Activated CD4-positive, alpha-beta T cell treated with anti-CD3 and anti-CD28 coated beads, Interleukin-2, amount 50 U/mL, for 48 hours (primary cell): Measurements from ENCODE around the gene TRMT1.

ENCODE experiments used
- DNase-seq, 2 experiments: peaks; one replicate each; pipeline ENCODE4 v3.0.0-alpha.2; 2020

Gene TRMT1

GRCh38 chr19:13069415-13070359, 46.9 kb downstream of the TRMT1 start:
- DNase-seq: no peak

- DNase-seq: no peak
Measured at GRCh38 chr19:13068085-13068846, 48.3 kb downstream of the TRMT1 start.

DNA sequence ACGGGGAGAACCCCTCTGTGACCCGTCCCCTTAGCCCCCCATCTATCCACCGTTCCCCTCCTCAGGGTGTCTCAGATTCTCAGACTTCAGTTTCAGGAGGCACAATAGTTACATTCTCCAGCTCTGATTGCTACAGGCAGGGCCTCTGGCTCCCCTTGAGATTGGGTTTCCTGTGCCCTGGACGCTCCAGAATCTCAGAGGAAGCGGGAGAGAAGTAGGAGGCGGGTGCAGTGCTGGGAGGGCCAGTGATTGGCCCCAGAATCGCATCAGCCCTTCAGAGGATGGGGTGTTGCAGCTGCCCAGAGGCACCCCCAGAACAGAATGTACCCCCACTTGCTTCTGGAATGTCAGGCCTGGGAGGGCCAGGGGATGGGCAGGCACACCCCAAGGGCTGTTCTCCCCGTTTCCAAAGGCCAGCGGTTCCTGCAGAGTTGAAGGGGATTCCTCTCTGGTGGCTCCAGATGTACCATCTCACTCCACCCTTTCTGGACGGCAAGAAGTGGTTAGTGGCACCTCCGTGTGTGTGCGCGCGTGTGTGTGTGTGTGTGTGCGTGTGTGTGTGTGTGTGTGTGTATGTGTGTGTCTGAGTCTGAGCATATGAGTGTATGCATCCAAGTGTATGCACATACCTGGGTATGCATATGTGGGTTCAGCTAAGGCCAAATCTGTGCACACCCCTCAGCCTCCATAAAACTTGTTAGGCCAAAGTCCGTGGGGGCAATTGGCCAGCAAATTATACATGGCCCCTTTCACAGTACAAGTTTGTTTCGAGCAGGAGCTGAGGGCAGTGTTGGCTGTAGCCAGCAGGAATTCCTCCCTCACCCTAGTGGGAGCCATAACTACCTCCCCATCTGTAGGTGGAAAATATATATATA, 49.4 kb downstream of the TRMT1 start:
- DNase-seq: no peak

GRCh38 chr19:13066226-13066625, 50.3 kb downstream of the TRMT1 start:
- DNase-seq: no peak

GRCh38 chr19:13064092-13064489, 52.4 kb downstream of the TRMT1 start:
- no peak for DNase-seq

GRCh38 chr19:13063461-13064091, 53.0 kb downstream of the TRMT1 start:
- DNase-seq: no peak

DNA sequence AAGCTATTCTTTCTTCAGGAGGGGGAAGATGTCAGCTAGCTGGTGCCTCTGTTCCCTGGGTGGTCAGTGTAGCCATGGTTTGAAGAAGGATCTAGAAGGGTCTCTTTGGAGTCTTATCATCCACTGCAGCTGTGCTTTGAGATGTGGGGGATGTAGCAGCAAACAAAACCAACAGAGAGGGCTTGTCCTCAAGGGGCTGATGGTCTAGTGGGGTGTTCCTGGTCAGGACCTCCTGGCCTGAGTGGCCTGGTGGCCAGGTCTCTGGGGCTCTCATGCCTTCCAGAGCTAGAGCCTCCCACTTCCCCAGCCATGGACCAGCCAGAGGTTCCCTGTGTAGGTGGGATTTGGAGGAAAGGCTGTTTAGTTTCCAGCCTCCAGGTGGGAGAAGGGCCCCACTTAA, 54.2 kb downstream of the TRMT1 start:
- DNase-seq: no peak

DNA sequence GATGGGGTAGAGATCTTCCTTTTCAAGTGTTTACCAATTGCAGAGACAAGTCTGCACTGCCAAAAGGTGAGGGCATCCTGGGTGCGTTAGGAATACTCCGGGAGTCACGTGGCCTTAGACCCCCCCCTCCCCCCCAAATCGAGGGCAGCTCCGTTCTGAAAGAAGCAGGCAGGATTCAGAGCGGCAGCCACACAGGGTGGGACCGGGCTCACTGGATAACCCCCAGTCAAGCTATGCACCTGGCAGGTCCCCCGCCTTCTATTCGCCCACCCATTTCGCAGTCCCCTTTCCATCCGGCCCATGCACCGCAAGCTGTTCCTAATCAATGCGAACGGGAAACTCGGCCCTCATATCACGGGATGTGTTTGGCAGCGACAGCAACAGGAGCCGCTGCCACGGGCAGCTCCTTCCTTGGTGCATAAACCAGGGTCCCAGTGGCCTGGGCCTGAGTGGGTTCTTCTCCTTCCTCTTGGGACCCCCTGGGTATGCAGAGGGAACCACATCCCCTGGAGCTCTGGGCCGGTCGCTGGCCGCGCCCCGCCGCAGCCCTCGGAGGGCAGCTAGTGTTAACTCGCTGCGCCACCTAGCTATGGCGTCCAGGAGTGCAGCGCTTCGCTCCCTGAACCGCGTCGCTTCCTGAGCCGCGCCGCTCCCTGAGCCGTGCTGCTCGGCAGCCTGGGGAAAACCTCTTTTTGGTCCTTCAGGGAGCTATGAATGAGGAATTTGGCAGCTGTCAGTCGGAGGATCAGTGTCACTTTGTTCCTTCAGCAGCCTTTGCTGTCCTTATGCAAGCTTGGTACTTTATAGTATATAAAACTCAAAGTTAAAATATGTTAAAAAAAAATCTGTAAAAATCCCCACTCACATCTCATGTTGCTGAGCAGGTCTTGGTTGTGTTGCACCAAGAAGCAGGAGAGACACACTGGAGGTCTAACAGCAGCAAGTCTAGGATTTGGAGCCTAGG, 55.3 kb downstream of the TRMT1 start:
- peak; percentile 85 to 88 for DNase-seq

DNA sequence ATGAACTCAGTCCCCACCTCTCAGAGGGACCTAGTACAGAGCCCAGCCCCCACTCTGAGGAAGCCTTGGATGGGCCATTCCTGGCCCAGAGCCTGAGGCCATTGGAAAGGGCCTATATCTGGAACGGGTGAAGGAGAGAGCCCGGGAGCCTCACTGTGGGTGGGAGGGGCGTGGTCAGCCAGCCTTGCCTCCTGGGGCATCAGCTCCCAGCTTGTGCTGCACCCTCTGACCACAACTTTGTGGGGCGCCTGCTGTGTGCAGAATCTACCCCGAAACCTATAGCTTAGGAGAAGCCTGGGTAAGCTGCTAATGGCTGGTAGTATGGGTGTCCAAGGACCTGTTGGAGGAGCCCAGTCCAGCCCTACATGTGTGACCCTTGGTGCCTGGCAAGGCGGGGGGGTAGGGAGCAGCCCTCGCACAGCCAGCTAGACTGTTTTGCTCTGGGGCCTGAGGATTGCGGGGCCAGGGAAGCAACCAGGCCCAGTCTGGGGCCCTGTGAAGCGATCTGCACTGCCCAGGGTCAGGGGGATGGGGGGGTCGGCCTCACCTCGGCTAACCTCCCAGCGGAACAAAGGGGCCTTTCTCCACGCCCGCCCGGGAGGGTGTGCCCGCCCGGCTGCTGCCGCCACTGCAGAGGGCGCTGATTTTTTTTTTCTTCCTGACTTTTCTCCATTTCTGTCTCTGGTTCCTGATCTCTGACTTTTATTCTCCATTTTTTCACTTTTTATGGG, 56.1 kb downstream of the TRMT1 start:
- no peak for DNase-seq

DNA sequence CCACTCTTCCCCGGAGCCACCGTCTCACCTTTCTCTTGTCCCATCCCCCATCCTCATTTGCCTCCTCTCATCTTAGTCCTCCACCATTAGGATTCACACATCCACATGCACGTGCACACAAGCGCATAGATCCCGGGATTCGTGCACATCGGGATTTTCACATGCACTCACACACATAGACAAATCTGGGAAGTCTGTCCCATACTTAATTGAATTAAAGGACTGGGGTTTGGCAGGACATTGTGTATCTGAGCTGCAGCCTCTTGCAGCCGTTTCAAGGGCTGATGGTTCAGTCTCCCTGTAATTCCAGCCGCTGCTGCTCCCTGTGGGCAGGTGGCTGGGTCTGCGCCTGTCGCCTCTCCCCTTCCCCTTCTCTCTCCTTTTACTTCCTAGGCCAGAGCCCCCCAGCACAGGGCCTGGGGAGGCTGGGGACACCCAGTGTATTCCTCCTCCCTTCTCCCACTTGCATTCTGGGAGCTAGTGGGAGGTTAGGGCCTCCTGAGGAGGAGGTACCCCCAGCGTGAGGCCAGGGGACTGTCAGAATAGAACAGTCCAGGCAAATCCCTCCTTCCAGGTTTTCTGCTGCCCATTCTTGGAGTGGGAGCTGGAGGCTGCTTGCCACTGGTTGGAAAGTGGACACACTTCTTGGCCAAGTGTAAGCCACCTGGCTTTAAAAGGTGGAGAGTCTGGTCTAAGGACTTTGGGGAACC, 57.4 kb downstream of the TRMT1 start:
- no peak for DNase-seq

DNA sequence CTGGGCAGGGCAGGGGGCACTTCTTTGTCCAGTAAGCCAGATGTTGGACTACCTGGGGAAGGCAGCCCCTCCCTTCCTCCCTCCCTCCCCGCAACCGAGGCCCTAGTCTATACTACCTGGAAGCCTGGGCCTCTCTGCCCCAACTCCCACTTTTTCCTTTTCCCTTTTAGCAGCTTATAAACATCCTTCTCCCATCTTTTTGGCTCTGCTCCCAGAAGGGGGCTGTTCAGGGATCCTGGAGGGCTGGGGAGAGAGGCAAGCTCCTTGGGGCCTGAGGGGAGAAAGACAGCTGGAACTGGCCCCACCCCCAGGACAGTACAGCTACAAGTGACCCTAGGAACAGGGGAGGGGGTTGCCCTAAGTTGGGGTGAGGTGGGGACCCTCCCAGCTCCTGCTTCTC, 58.8 kb downstream of the TRMT1 start:
- DNase-seq: no peak

GRCh38 chr19:13057147-13057572, 59.4 kb downstream of the TRMT1 start:
- DNase-seq: no peak

DNA sequence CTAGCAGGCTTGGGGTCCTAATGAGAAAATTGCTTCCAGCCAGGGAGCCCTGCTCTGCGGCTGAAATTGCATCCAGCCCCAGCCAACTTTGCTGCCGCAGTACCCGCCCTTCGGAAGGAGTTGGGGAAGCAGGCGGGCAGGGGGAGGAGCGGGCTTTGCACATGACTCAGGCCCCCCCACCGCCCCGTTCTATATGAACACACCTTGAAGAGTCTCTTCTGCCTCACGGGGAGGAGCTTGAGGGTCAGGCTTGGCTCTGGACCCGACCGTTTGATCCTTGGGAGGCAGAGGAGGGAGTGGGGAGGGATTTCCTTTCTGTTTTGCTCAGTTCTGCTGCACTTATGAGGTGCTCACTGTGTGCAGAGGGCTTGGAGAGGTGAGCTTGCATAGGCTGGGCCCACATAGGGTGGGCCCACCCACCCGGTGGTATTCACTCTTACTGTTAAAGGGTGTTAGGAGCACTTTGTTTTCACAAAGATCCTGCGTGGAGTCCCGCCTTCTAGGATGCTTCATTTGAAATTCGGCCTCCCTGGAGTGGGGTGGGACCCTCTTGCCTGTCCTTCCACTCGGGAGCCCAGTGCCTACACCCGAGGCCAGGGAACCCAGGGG, 60.4 kb downstream of the TRMT1 start:
- no peak for DNase-seq

- no peak for DNase-seq
Measured at GRCh38 chr19:13055213-13056051, 61.1 kb downstream of the TRMT1 start.
